Measurements from ENCODE around the gene WDR54. TPM values are rescaled to one million over a fixed set of nuclear protein-coding genes. Genes with fewer than 3 reads are reported as not detected.
A peak's percentile ranks its signal among the peaks of the same experiment; 100 is the strongest.

WDR54 gene
- total RNA-seq, 1 experiment from 2014 or later, result 54.9 TPM

- TF ChIP-seq POLR2AphosphoS5 (IDR thresholded peaks at IDR 0.05; ENCODE audit: low read depth, low read length), result no peak; the same call in none of the 2 replicates
- no peak for TF ChIP-seq ELF1 (IDR thresholded peaks at IDR 0.05; ENCODE audit: borderline replicate concordance, low read depth)
- TF ChIP-seq ATF3 (IDR thresholded peaks at IDR 0.05), result no peak
- TF ChIP-seq ZFX (IDR thresholded peaks at IDR 0.05), result peak; percentile 82
- no peak for TF ChIP-seq SIN3A (IDR thresholded peaks at IDR 0.05; ENCODE audit: low read depth)
Observed at GRCh38 chr2:74440378-74441169, 19.0 kb downstream of the WDR54 start (continued).

GRCh38 chr2:74441170-74441689 is 19.7 kb downstream of the WDR54 start:
- CTCF ChIA-PET, result interaction anchor here (1.3 to 1.4 kb wide), 3 partner anchors 41 to 106 kb away, joined by 3 to 6 read pairs (median 4); partner anchors contain the start of genes CCDC142 and TTC31

More at GRCh38 chr2:74441170-74441689, 19.7 kb downstream of the WDR54 start:
- BruUV-seq (replicated peaks), result TSS peak; percentile 46
- Histone ChIP-seq H3K4me1 (ENCODE audit: control insufficient read depth in 1 of 2, insufficient read depth in 2 of 2, low read length in 2 of 2) (peaks cover 29 to 47% of the 10 kb centered on the region in 2 experiments), H3K79me2 (ENCODE audit: insufficient read depth, low read length) (peaks cover 45% of the 10 kb centered on the region), H4K20me1 (ENCODE audit: insufficient read depth) (no peaks in the 10 kb centered on the region; the same call in 1 of the 2 replicates), H3K4me2 (ENCODE audit: low read length) (peak overlapping the region; percentile 91), H3K36me3 (ENCODE audit: control insufficient read depth in 1 of 2, insufficient read depth in 2 of 2, low read length in 2 of 2) (peaks cover 0 to 13% of the 10 kb centered on the region in 2 experiments; a peak in 1 of 4 replicates), H2AFZ (ENCODE audit: low read depth, low read length, poor library complexity, severe bottlenecking) (no peak overlapping the region), H3K9me2 (ENCODE audit: insufficient read depth) (no peaks in the 10 kb centered on the region), H3K9me3 (ENCODE audit: control insufficient read depth in 1 of 2, insufficient read depth in 1 of 2, low read depth in 1 of 2, low read length in 2 of 2) (no peaks in the 10 kb centered on the region), H3K27me3 (ENCODE audit: insufficient read depth, low read length) (no peaks in the 10 kb centered on the region), H3K27ac (ENCODE audit: low read depth, low read length) (peak overlapping the region; percentile 99), H3K4me3 (replicated peaks in 1 of 2; ENCODE audit: low read depth in 1 of 2, low read length in 2 of 2) (peak overlapping the region; percentile 66 to 69), H3K9ac (ENCODE audit: low read length) (peak overlapping the region; percentile 78)
- ChIA-PET RAD21 (ENCODE audit: low non-redundant PET in 1 of 2, low total read pairs in 2 of 2, uncharacterized antibody in 2 of 2, unreplicated experiment in 2 of 2) (no interaction called here), POLR2A (interaction anchor here (0.7 to 1.7 kb wide), 8 partner anchors 7 to 50 kb away, joined by 3 to 10 read pairs (median 4); partner anchors contain the start of genes INO80B and MRPL53)
- TF ChIP-seq ZFX (IDR thresholded peaks at IDR 0.05) (peak; percentile 58), EZH2phosphoT487 (IDR thresholded peaks at IDR 0.05; ENCODE audit: borderline replicate concordance) (no peak), EGR1 (IDR thresholded peaks at IDR 0.05; ENCODE audit: low read depth) (no peak), EZH2 (IDR thresholded peaks at IDR 0.05) (no peak), CBX3 (IDR thresholded peaks at IDR 0.05; ENCODE audit: low read depth) (no peak), CEBPB (IDR thresholded peaks at IDR 0.05; ENCODE audit: low read depth) (no peak)
- ATAC-seq, result peak; percentile 9
- intact Hi-C loops (cut with micrococcal nuclease), result no loop called here
- DNase-seq (ENCODE audit: low read depth, low spot score), result no peak

Measured in HCT116 (cell line).